ENCODE measurements around the gene PDSS1.

DNA sequence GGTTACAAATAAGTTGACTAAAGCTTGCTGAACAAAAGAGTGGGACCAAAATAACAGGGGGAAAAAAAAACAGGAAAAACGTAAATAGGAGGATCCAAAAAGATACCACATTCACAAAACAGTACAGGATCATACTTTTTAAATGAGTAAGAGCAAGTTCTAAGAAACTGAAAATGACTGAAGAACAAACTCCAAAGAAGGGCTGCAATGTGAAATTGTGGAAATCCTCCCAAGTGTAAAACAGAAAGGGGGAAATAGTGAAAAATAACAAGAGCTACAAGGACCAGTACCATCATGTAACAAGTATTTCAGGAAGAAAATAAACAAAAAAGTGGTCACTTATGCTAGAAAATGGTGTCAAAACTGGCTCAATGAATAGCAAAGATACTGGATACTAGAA, 46.3 kb downstream of the PDSS1 start:
- TF ChIP-seq, protein P1, sequence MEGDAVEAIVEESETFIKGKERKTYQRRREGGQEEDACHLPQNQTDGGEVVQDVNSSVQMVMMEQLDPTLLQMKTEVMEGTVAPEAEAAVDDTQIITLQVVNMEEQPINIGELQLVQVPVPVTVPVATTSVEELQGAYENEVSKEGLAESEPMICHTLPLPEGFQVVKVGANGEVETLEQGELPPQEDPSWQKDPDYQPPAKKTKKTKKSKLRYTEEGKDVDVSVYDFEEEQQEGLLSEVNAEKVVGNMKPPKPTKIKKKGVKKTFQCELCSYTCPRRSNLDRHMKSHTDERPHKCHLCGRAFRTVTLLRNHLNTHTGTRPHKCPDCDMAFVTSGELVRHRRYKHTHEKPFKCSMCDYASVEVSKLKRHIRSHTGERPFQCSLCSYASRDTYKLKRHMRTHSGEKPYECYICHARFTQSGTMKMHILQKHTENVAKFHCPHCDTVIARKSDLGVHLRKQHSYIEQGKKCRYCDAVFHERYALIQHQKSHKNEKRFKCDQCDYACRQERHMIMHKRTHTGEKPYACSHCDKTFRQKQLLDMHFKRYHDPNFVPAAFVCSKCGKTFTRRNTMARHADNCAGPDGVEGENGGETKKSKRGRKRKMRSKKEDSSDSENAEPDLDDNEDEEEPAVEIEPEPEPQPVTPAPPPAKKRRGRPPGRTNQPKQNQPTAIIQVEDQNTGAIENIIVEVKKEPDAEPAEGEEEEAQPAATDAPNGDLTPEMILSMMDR (IDR thresholded peaks at IDR 0.05) = no peak
- no peak for TF ChIP-seq POLR2A (IDR thresholded peaks at IDR 0.05)
